GM18517 (cell line): ENCODE data around the gene MED17.

Source experiments
- ATAC-seq: cut with Tn5 transposase; IDR thresholded peaks from one replicate; pipeline ENCODE4 v1.9.1; 2021; ENCODE audit warnings: mild to moderate bottlenecking, moderate library complexity; ENCODE audit not compliant: unreplicated experiment

Gene MED17

GRCh38 chr11:93846411-93846810 lies 62.3 kb downstream of the MED17 start:
- ATAC-seq: no peak

GRCh38 chr11:93849201-93849600 lies 65.1 kb downstream of the MED17 start:
- no peak for ATAC-seq

- no peak for ATAC-seq
Observed at GRCh38 chr11:93849751-93850593, 65.9 kb downstream of the MED17 start.

GRCh38 chr11:93850594-93851018 lies 66.5 kb downstream of the MED17 start, which contains the start of gene VSTM5:
TSS of gene VSTM5 (minus strand) at chr11:93850618. CDS start at chr11:93850502, 116 bp downstream.
- no peak for ATAC-seq

- no peak for ATAC-seq
Observed at GRCh38 chr11:93852242-93852641, 68.2 kb downstream of the MED17 start.

GRCh38 chr11:93857413-93858120 lies 73.5 kb downstream of the MED17 start:
- ATAC-seq: no peak

- ATAC-seq: no peak
Observed at GRCh38 chr11:93858121-93858775, 74.2 kb downstream of the MED17 start.

- ATAC-seq: no peak
Observed at GRCh38 chr11:93861808-93862207, 77.7 kb downstream of the MED17 start.
